Liver (tissue), 9 donors: ENCODE results near the gene KRTAP5-1. TPM values are rescaled to one million over a fixed set of nuclear protein-coding genes. Genes with fewer than 3 reads are reported as not detected.
"Not testable (repeated sequence)": the region's sequence is repeated elsewhere in the genome, so short reads cannot be mapped to it uniquely, and the experiment has no call there.

Source experiments
- DNase-seq: peaks from one replicate; pipeline ENCODE4 v3.0.0-alpha.2; 2017; ENCODE audit warnings: low spot score
- H3K27ac ChIP-seq, 2 donors: one replicate each; pipeline ENCODE4 v1.7.0; 2013; ENCODE audit warnings: inconsistent platforms in 2 of 2, low read length in 2 of 2, control low read depth in 1 of 2, low read depth in 1 of 2, mild to moderate bottlenecking in 1 of 2
- H3K27me3 ChIP-seq, 4 donors: one replicate each; pipeline versions ENCODE4 v1.6.1 to v1.7.0; 2013; ENCODE audit warnings: low read length in 3 of 4, inconsistent platforms in 1 of 4, mild to moderate bottlenecking in 1 of 4, moderate library complexity in 1 of 4; ENCODE audit not compliant: control insufficient read depth in 4 of 4, insufficient read depth in 4 of 4
- H3K36me3 ChIP-seq, 4 donors: one replicate each; pipeline versions ENCODE4 v1.6.1 to v1.7.0; 2013; ENCODE audit warnings: low read length in 3 of 4, mild to moderate bottlenecking in 3 of 4, low read depth in 1 of 4, moderate library complexity in 1 of 4; ENCODE audit not compliant: control insufficient read depth in 4 of 4, insufficient read depth in 3 of 4
- H3K4me1 ChIP-seq, 4 donors: one replicate each; pipeline versions ENCODE4 v1.6.1 to v1.7.0; 2013; ENCODE audit warnings: low read length in 3 of 4, mild to moderate bottlenecking in 3 of 4, moderate library complexity in 1 of 4; ENCODE audit not compliant: control insufficient read depth in 4 of 4, insufficient read depth in 4 of 4
- H3K4me3 ChIP-seq, 3 donors: one replicate each; pipeline versions ENCODE4 v1.6.1 to v1.7.0; 2013; ENCODE audit warnings: low read length in 3 of 3, control low read depth in 1 of 3, low read depth in 1 of 3, mild to moderate bottlenecking in 1 of 3
- H3K9ac ChIP-seq, 2 donors: one replicate each; pipeline ENCODE4 v1.7.0; 2013; ENCODE audit warnings: low read length in 2 of 2, mild to moderate bottlenecking in 2 of 2, moderate library complexity in 2 of 2, control low read depth in 1 of 2, low read depth in 1 of 2
- H3K9me3 ChIP-seq, 4 donors: one replicate each; pipeline versions ENCODE4 v1.6.1 to v1.7.0; 2013; ENCODE audit warnings: low read length in 3 of 4; ENCODE audit not compliant: control insufficient read depth in 4 of 4
- ATF3 ChIP-seq: IDR thresholded peaks from 2 replicates; pipeline ENCODE4 v1.6.1; 2016; ENCODE audit warnings: antibody characterized with exemption
- CTCF ChIP-seq: fragments of 150-350 bp; IDR thresholded peaks from 2 replicates; pipeline ENCODE4 v1.5.1; 2017; ENCODE audit warnings: improper control_type of control experiment, low read depth, low read length; ENCODE audit not compliant: missing input control
- EGR1 ChIP-seq, 2 donors: IDR thresholded peaks; 2 replicates each; pipeline ENCODE4 v1.6.1; 2016 to 2018; ENCODE audit warnings: antibody characterized with exemption in 2 of 2, low read depth in 2 of 2
- FOXA1 ChIP-seq: IDR thresholded peaks from 2 replicates; pipeline ENCODE4 v1.6.1; 2016; ENCODE audit warnings: antibody characterized with exemption
- FOXA2 ChIP-seq: IDR thresholded peaks from 2 replicates; pipeline ENCODE4 v1.6.1; 2016; ENCODE audit warnings: antibody characterized with exemption
- GABPA ChIP-seq, 2 donors: IDR thresholded peaks in 1 of 2; conservative IDR thresholded peaks in 1 of 2; 2 replicates each; pipeline ENCODE4 v1.6.1; 2016; ENCODE audit warnings: antibody characterized with exemption in 2 of 2, mild to moderate bottlenecking in 1 of 2, moderate library complexity in 1 of 2
- HNF4A ChIP-seq, 2 donors: conservative IDR thresholded peaks; 2 replicates each; pipeline ENCODE4 v1.6.1; 2016; ENCODE audit warnings: antibody characterized with exemption in 2 of 2, mild to moderate bottlenecking in 2 of 2
- HNF4G ChIP-seq: IDR thresholded peaks from 2 replicates; pipeline ENCODE4 v1.6.1; 2016; ENCODE audit warnings: antibody characterized with exemption
- JUND ChIP-seq, 2 donors: IDR thresholded peaks; 2 replicates each; pipeline ENCODE4 v1.6.1; 2016; ENCODE audit warnings: antibody characterized with exemption in 2 of 2
- NR2F2 ChIP-seq: IDR thresholded peaks from 2 replicates; pipeline ENCODE4 v1.6.1; 2016; ENCODE audit warnings: antibody characterized with exemption
- RAD21 ChIP-seq, 2 donors: IDR thresholded peaks; 2 replicates each; pipeline ENCODE4 v1.6.1; 2016; ENCODE audit warnings: antibody characterized with exemption in 2 of 2, mild to moderate bottlenecking in 2 of 2
- RXRA ChIP-seq, 2 donors: IDR thresholded peaks; 2 replicates each; pipeline ENCODE4 v1.6.1; 2017 to 2018; ENCODE audit warnings: antibody characterized with exemption in 2 of 2, mild to moderate bottlenecking in 1 of 2
- SP1 ChIP-seq: IDR thresholded peaks from 2 replicates; pipeline ENCODE4 v1.6.1; 2018; ENCODE audit warnings: antibody characterized with exemption, mild to moderate bottlenecking
- TAF1 ChIP-seq: conservative IDR thresholded peaks from 2 replicates; pipeline ENCODE4 v1.6.1; 2016; ENCODE audit warnings: antibody characterized with exemption, mild to moderate bottlenecking
- YY1 ChIP-seq: IDR thresholded peaks from 2 replicates; pipeline ENCODE4 v1.6.1; 2016; ENCODE audit warnings: antibody characterized with exemption, mild to moderate bottlenecking
- WGBS: extraction: QIAGEN DNeasy Blood & Tissue Kit; methylation state at CpG from one replicate; pipeline ENCODE4 v1.1.7; 2013; 5-methylcytosine and 5-hydroxymethylcytosine counted together
- polyA plus RNA-seq, 2 donors: library from polyadenylated mRNA; stranded (reverse) in 1 of 2; unstranded in 1 of 2; fragments of 200-250 nt in 1 of 2; fragments of >200 nt in 1 of 2; fragmentation: Nextera tagmentation in 1 of 2; extraction: Ambion mirVana in 1 of 2; gene quantifications; one replicate each; pipeline versions ENCODE4 v1.2.1 to v1.2.3, GENCODE V29; 2013 to 2015
- total RNA-seq, 2 donors: library from RNA; depleted of rRNA; stranded (reverse); fragments of >200 nt; gene quantifications; one replicate each; pipeline ENCODE4 v1.2.3, GENCODE V29; 2014
- TF ChIP-seq, protein P1 (sequence below): IDR thresholded peaks from 2 replicates; pipeline ENCODE4 v1.6.1; 2016; ENCODE audit warnings: antibody characterized with exemption, mild to moderate bottlenecking
- TF ChIP-seq, protein P2 (sequence below): IDR thresholded peaks from 2 replicates; pipeline ENCODE4 v1.6.1; 2016; ENCODE audit warnings: antibody characterized with exemption
- TF ChIP-seq, protein P3 (sequence below): IDR thresholded peaks from 2 replicates; pipeline ENCODE4 v1.6.1; 2016; ENCODE audit warnings: antibody characterized with exemption
- donor health status: healthy.
- donor health status: healthy.
- donor health status: healthy.
- donor health status: healthy.
- donor health status: healthy.

Gene KRTAP5-1
- total and polyA plus RNA-seq, 4 donors, result not detected

DNA sequence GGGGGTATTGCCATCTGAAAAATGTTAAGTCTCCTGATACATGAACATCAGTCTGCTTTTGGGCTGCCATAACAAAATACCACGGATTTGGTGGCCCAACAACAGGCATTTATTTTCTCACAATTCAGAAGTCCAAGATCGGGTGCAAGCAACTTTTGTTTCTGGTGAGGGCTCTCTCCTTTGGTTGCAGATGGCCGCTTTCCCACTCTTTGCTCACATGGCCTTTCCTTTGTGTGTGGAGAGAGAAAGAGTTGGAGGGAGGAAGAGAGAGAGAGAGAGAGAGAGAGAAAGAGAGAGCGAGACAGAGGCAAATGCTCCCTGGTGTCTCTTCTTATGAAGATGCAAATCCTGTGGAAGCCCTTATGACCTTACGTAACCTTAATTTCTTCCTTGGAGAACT, 15.5 kb upstream of the KRTAP5-1 start (continued):
- no peak for TF ChIP-seq CTCF
- TF ChIP-seq EGR1 (IDR thresholded peaks at IDR 0.05; ENCODE audit: low read depth in 2 of 2), result no peak
- no peak for TF ChIP-seq JUND (IDR thresholded peaks at IDR 0.05)
- no peak for TF ChIP-seq GABPA (IDR thresholded peaks at IDR 0.05 in 1 of 2, conservative IDR thresholded peaks at IDR 0.05 in 1 of 2)
- TF ChIP-seq HNF4G, result no peak
- no peak for TF ChIP-seq SP1
- TF ChIP-seq FOXA2, result no peak
- TF ChIP-seq NR2F2, result no peak
- no peak for TF ChIP-seq FOXA1

- TF ChIP-seq RXRA (IDR thresholded peaks at IDR 0.05) (no peak), JUND (IDR thresholded peaks at IDR 0.05) (no peak), HNF4G (no peak), YY1 (no peak), GABPA (IDR thresholded peaks at IDR 0.05 in 1 of 2, conservative IDR thresholded peaks at IDR 0.05 in 1 of 2) (no peak), CTCF (no peak), RAD21 (IDR thresholded peaks at IDR 0.05) (no peak), FOXA2 (no peak), NR2F2 (no peak), HNF4A (conservative IDR thresholded peaks at IDR 0.05) (no peak), FOXA1 (no peak), EGR1 (IDR thresholded peaks at IDR 0.05; ENCODE audit: low read depth in 2 of 2) (no peak), ATF3 (no peak), TAF1 (no peak), SP1 (no peak)
- TF ChIP-seq, protein P1, sequence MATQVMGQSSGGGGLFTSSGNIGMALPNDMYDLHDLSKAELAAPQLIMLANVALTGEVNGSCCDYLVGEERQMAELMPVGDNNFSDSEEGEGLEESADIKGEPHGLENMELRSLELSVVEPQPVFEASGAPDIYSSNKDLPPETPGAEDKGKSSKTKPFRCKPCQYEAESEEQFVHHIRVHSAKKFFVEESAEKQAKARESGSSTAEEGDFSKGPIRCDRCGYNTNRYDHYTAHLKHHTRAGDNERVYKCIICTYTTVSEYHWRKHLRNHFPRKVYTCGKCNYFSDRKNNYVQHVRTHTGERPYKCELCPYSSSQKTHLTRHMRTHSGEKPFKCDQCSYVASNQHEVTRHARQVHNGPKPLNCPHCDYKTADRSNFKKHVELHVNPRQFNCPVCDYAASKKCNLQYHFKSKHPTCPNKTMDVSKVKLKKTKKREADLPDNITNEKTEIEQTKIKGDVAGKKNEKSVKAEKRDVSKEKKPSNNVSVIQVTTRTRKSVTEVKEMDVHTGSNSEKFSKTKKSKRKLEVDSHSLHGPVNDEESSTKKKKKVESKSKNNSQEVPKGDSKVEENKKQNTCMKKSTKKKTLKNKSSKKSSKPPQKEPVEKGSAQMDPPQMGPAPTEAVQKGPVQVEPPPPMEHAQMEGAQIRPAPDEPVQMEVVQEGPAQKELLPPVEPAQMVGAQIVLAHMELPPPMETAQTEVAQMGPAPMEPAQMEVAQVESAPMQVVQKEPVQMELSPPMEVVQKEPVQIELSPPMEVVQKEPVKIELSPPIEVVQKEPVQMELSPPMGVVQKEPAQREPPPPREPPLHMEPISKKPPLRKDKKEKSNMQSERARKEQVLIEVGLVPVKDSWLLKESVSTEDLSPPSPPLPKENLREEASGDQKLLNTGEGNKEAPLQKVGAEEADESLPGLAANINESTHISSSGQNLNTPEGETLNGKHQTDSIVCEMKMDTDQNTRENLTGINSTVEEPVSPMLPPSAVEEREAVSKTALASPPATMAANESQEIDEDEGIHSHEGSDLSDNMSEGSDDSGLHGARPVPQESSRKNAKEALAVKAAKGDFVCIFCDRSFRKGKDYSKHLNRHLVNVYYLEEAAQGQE, result no peak
- TF ChIP-seq, protein P2, sequence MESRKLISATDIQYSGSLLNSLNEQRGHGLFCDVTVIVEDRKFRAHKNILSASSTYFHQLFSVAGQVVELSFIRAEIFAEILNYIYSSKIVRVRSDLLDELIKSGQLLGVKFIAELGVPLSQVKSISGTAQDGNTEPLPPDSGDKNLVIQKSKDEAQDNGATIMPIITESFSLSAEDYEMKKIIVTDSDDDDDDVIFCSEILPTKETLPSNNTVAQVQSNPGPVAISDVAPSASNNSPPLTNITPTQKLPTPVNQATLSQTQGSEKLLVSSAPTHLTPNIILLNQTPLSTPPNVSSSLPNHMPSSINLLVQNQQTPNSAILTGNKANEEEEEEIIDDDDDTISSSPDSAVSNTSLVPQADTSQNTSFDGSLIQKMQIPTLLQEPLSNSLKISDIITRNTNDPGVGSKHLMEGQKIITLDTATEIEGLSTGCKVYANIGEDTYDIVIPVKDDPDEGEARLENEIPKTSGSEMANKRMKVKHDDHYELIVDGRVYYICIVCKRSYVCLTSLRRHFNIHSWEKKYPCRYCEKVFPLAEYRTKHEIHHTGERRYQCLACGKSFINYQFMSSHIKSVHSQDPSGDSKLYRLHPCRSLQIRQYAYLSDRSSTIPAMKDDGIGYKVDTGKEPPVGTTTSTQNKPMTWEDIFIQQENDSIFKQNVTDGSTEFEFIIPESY, result no peak
- TF ChIP-seq, protein P3, sequence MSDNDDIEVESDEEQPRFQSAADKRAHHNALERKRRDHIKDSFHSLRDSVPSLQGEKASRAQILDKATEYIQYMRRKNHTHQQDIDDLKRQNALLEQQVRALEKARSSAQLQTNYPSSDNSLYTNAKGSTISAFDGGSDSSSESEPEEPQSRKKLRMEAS, result no peak
Observed at GRCh38 chr11:1598816-1599215, 13.7 kb upstream of the KRTAP5-1 start.

GRCh38 chr11:1598406-1598805, 13.3 kb upstream of the KRTAP5-1 start:
- H3K4me1 ChIP-seq, H3K36me3 ChIP-seq, H3K9ac ChIP-seq, H3K4me3 ChIP-seq, H3K27me3 ChIP-seq, H3K9me3 ChIP-seq, H3K27ac ChIP-seq, DNase-seq: not testable (repeated sequence)
- WGBS, result 83% methylated on average over 3 of the region's 3 CpGs

More at GRCh38 chr11:1598816-1599215, 13.7 kb upstream of the KRTAP5-1 start:
- no peak for DNase-seq
- Histone ChIP-seq H3K27ac (no peak overlapping the region), H3K27me3 (no peaks in the 10 kb centered on the region), H3K9ac (no peak overlapping the region), H3K4me1 (peaks cover 0 to 5% (median 0%) of the 10 kb centered on the region in 4 donors), H3K4me3 (no peak overlapping the region), H3K9me3 (no peaks in the 10 kb centered on the region), H3K36me3 (no peaks in the 10 kb centered on the region)
- WGBS, result 73% methylated on average over 6 of the region's 6 CpGs
